ENCODE results near the gene ZNF319. TPM values are rescaled to one million over a fixed set of nuclear protein-coding genes. Genes with fewer than 3 reads are reported as not detected.
A peak's percentile ranks its signal among the peaks of the same experiment; 100 is the strongest.

The ZNF319 gene
- 2.3 and 4.8 TPM in 2 replicates for total RNA-seq (ENCODE audit: low replicate concordance)

- H3K4me3 ChIP-seq (ENCODE audit: low read depth, low read length): peak within 1 kb of the TSS; percentile 91
- no peak for DNase-seq (ENCODE audit: low read depth)
- no peak for TF ChIP-seq CTCF (IDR thresholded peaks at IDR 0.05; ENCODE audit: insufficient read depth, low read length)
Measured at GRCh38 chr16:57999971-58000705, at the start of gene ZNF319. Gene ZNF319 (minus strand): TSS chr16:58000672. CDS start chr16:57998265, 2,407 bp downstream.

GRCh38 chr16:58049232-58050185, 49.0 kb upstream of the ZNF319 start:
- no peak for DNase-seq (ENCODE audit: low read depth)
- no peak overlapping the region for H3K4me3 ChIP-seq (ENCODE audit: low read depth, low read length)
- TF ChIP-seq CTCF (IDR thresholded peaks at IDR 0.05; ENCODE audit: insufficient read depth, low read length): no peak

GRCh38 chr16:58048494-58049231, 48.2 kb upstream of the ZNF319 start:
- no peak for DNase-seq (ENCODE audit: low read depth)
- H3K4me3 ChIP-seq (ENCODE audit: low read depth, low read length): no peak overlapping the region
- TF ChIP-seq CTCF (IDR thresholded peaks at IDR 0.05; ENCODE audit: insufficient read depth, low read length): no peak

GRCh38 chr16:58047557-58048348, 47.3 kb upstream of the ZNF319 start:
- no peak for DNase-seq (ENCODE audit: low read depth)
- TF ChIP-seq CTCF (IDR thresholded peaks at IDR 0.05; ENCODE audit: insufficient read depth, low read length): no peak
- no peak overlapping the region for H3K4me3 ChIP-seq (ENCODE audit: low read depth, low read length)

- no peak for DNase-seq (ENCODE audit: low read depth)
- TF ChIP-seq CTCF (IDR thresholded peaks at IDR 0.05; ENCODE audit: insufficient read depth, low read length): no peak
- H3K4me3 ChIP-seq (ENCODE audit: low read depth, low read length): no peak overlapping the region
Measured at GRCh38 chr16:58046936-58047335, 46.5 kb upstream of the ZNF319 start.
